ENCODE data around the gene TCF21. TPM values are rescaled to one million over a fixed set of nuclear protein-coding genes. Genes with fewer than 3 reads are reported as not detected.

The TCF21 gene
- polyA plus RNA-seq, 1 donor: 11.5 TPM

- H3K9me3 ChIP-seq (ENCODE audit: control insufficient read depth, low read depth, low read length): peaks cover 8% of the 10 kb centered on the region
- no peak overlapping the region for H3K27ac ChIP-seq (ENCODE audit: low read length)
- no peaks in the 10 kb centered on the region for H3K36me3 ChIP-seq (ENCODE audit: control insufficient read depth, insufficient read depth, low read length)
- no peak for DNase-seq
- no peak overlapping the region for H3K4me3 ChIP-seq (ENCODE audit: low read length)
- WGBS (ENCODE audit: insufficient coverage, low lambda C conversion rate): 40% methylated on average over 1 of the region's 4 CpGs
- peaks cover 64% of the 10 kb centered on the region for H3K27me3 ChIP-seq (ENCODE audit: control insufficient read depth, insufficient read depth, low read length)
- peaks cover 16% of the 10 kb centered on the region for H3K4me1 ChIP-seq (ENCODE audit: control insufficient read depth, insufficient read depth, low read length)
Observed at GRCh38 chr6:133887156-133887879, 1.6 kb upstream of the TCF21 start.

- DNase-seq: no peak
- Histone ChIP-seq H3K4me1 (ENCODE audit: control insufficient read depth, insufficient read depth, low read length) (peaks cover 16% of the 10 kb centered on the region), H3K27me3 (ENCODE audit: control insufficient read depth, insufficient read depth, low read length) (peaks cover 67% of the 10 kb centered on the region), H3K36me3 (ENCODE audit: control insufficient read depth, insufficient read depth, low read length) (no peaks in the 10 kb centered on the region), H3K27ac (ENCODE audit: low read length) (no peak overlapping the region), H3K9me3 (ENCODE audit: control insufficient read depth, low read depth, low read length) (peaks cover 10% of the 10 kb centered on the region), H3K4me3 (ENCODE audit: low read length) (no peak overlapping the region)
- no CpG with 5 or more reads among the region's 1 CpG for WGBS (ENCODE audit: insufficient coverage, low lambda C conversion rate)
Observed at GRCh38 chr6:133887880-133888230, 1.1 kb upstream of the TCF21 start.

GRCh38 chr6:133889557-133890403 is 867 bp downstream of the TCF21 start:
- H3K27ac ChIP-seq (ENCODE audit: low read length): peak overlapping the region; percentile 69
- peak overlapping the region; percentile 43 for H3K4me3 ChIP-seq (ENCODE audit: low read length)
- no peak for DNase-seq
- H3K27me3 ChIP-seq (ENCODE audit: control insufficient read depth, insufficient read depth, low read length): peaks cover 74% of the 10 kb centered on the region
- no CpG with 5 or more reads among the region's 56 CpGs for WGBS (ENCODE audit: insufficient coverage, low lambda C conversion rate)
- peaks cover 11% of the 10 kb centered on the region for H3K9me3 ChIP-seq (ENCODE audit: control insufficient read depth, low read depth, low read length)
- H3K4me1 ChIP-seq (ENCODE audit: control insufficient read depth, insufficient read depth, low read length): peaks cover 27% of the 10 kb centered on the region
- H3K36me3 ChIP-seq (ENCODE audit: control insufficient read depth, insufficient read depth, low read length): peaks cover 5% of the 10 kb centered on the region

GRCh38 chr6:133890711-133891148 is 1.8 kb downstream of the TCF21 start:
- H3K27ac ChIP-seq (ENCODE audit: low read length): peak overlapping the region; percentile 52
- WGBS (ENCODE audit: insufficient coverage, low lambda C conversion rate): 14% methylated on average over 1 of the region's 4 CpGs
- no peak for DNase-seq
- peak overlapping the region; percentile 43 for H3K4me3 ChIP-seq (ENCODE audit: low read length)
- H3K9me3 ChIP-seq (ENCODE audit: control insufficient read depth, low read depth, low read length): peaks cover 11% of the 10 kb centered on the region
- H3K27me3 ChIP-seq (ENCODE audit: control insufficient read depth, insufficient read depth, low read length): peaks cover 80% of the 10 kb centered on the region
- H3K36me3 ChIP-seq (ENCODE audit: control insufficient read depth, insufficient read depth, low read length): peaks cover 5% of the 10 kb centered on the region
- H3K4me1 ChIP-seq (ENCODE audit: control insufficient read depth, insufficient read depth, low read length): peaks cover 37% of the 10 kb centered on the region

GRCh38 chr6:133891149-133891926 is 2.4 kb downstream of the TCF21 start:
- peak overlapping the region; percentile 43 for H3K4me3 ChIP-seq (ENCODE audit: low read length)
- 0% methylated on average over 1 of the region's 45 CpGs for WGBS (ENCODE audit: insufficient coverage, low lambda C conversion rate)
- peaks cover 43% of the 10 kb centered on the region for H3K4me1 ChIP-seq (ENCODE audit: control insufficient read depth, insufficient read depth, low read length)
- H3K36me3 ChIP-seq (ENCODE audit: control insufficient read depth, insufficient read depth, low read length): peaks cover 5% of the 10 kb centered on the region
- peaks cover 11% of the 10 kb centered on the region for H3K9me3 ChIP-seq (ENCODE audit: control insufficient read depth, low read depth, low read length)
- H3K27me3 ChIP-seq (ENCODE audit: control insufficient read depth, insufficient read depth, low read length): peaks cover 83% of the 10 kb centered on the region
- peak overlapping the region; percentile 52 for H3K27ac ChIP-seq (ENCODE audit: low read length)
- DNase-seq: peak in 1 of 2 donors; percentile 51

DNA sequence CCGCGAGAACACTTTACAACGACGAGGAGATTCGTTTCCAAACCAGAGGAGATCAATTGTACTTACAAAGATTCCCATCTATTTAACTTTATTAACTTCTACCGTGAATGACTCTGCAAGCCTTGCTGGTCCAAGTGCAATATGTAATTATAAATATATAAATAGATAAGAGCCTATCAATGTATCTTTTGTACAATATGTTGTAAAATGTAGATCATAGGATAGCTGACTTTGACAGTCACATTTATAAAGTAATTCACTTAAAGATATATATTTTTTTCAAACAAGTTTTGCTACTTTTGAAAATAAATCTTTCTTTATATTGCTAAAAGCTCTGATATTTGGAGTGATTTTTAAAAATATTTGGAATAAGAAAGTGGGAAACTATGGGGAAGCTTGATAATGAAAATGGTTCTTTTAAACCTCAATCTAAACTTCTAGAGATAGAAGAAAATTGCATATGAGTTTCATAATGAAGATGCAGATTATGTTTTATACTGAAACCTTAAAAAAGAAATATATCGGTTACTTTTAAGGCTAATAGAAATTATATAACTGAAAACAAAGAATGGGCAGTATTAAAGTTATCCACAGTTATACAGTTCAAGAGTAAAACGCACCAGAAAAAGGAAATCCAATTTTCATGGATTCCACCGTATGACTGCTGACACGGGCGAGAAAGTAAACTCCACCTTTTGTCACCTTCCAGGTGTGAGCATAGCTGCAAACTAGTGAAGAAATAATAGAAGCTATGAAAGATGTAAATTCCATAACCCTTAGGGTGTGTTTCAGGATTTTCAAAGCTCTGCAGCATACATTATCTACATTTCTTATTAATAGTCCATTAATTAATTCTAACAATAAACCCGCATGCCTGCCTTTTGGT is 3.3 kb downstream of the TCF21 start:
- WGBS (ENCODE audit: insufficient coverage, low lambda C conversion rate): 50% methylated on average over 1 of the region's 12 CpGs
- H3K27ac ChIP-seq (ENCODE audit: low read length): peak overlapping the region; percentile 21
- peaks cover 81% of the 10 kb centered on the region for H3K27me3 ChIP-seq (ENCODE audit: control insufficient read depth, insufficient read depth, low read length)
- peak overlapping the region; percentile 43 for H3K4me3 ChIP-seq (ENCODE audit: low read length)
- no peak for DNase-seq
- peaks cover 11% of the 10 kb centered on the region for H3K9me3 ChIP-seq (ENCODE audit: control insufficient read depth, low read depth, low read length)
- peaks cover 46% of the 10 kb centered on the region for H3K4me1 ChIP-seq (ENCODE audit: control insufficient read depth, insufficient read depth, low read length)
- peaks cover 5% of the 10 kb centered on the region for H3K36me3 ChIP-seq (ENCODE audit: control insufficient read depth, insufficient read depth, low read length)

DNA sequence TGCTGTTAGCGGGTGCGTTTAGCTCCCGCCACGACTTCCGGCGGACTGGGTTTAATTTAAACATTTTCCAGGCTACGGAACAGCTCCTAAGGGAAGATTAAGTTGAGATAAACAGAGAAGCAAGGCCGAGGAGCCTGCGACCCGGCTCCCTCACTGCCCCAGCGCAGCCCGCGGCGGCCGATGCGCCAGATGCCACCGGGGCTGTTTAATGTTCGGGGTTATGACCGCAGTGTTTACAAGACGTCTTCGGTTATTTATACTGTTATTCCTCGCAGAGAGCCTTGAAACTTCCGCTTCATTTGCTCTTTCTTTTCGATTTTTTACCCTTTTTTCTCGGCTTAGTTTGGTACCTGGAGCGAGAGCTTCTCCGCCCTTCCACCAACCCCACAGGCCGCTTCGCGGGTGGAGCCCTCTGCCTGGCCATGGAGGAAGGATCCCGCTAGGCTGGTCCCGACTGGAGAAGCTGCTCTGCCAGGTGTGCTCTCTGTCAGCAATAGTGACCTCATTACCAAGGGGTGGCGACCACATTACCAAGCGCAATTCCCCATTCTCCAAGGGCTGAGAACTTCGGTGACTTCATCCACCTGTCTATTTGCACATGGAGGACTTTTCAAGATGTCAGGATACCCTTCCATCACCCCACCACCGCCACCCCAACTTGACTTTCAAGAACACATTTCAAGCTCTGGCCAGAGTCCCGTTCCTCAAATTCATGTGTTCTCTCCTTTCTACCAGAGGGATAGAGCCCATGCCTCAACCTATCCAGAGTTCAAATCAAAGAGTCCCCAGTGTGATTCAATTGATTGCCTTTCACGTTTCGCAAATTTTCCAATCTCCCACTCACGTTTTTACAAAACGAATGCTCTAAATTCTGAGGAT is 4.1 kb downstream of the TCF21 start:
- Histone ChIP-seq H3K9me3 (ENCODE audit: control insufficient read depth, low read depth, low read length) (peaks cover 11% of the 10 kb centered on the region), H3K27ac (ENCODE audit: low read length) (peak overlapping the region; percentile 26), H3K36me3 (ENCODE audit: control insufficient read depth, insufficient read depth, low read length) (peaks cover 5% of the 10 kb centered on the region), H3K4me1 (ENCODE audit: control insufficient read depth, insufficient read depth, low read length) (peaks cover 52% of the 10 kb centered on the region), H3K4me3 (ENCODE audit: low read length) (peak overlapping the region; percentile 43), H3K27me3 (ENCODE audit: control insufficient read depth, insufficient read depth, low read length) (peaks cover 72% of the 10 kb centered on the region)
- WGBS (ENCODE audit: insufficient coverage, low lambda C conversion rate): 3% methylated on average over 6 of the region's 41 CpGs
- DNase-seq: peak in 1 of 2 donors; percentile 43

DNA sequence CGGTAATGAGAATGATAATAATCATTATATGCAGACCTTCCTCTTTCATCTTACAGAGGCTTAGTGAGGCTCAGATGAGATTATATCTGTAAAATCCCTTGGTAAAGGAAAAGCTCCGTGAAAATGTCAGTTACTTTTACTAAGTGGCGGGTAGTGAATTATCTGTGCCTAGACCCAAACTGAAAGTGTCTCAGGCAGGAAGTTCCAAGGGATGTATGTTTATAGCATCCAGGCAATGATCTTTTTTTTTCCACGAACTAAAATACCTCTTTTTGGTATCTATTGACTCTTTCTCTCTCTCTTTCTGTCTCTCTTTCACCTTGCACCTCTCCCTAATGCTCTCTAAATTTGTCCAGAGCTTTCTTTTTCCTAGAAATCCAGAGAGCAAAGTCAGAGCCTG is 5.0 kb downstream of the TCF21 start:
- H3K27ac ChIP-seq (ENCODE audit: low read length): peak overlapping the region; percentile 55
- peak overlapping the region; percentile 43 for H3K4me3 ChIP-seq (ENCODE audit: low read length)
- H3K4me1 ChIP-seq (ENCODE audit: control insufficient read depth, insufficient read depth, low read length): peaks cover 54% of the 10 kb centered on the region
- DNase-seq: no peak
- peaks cover 5% of the 10 kb centered on the region for H3K36me3 ChIP-seq (ENCODE audit: control insufficient read depth, insufficient read depth, low read length)
- peaks cover 63% of the 10 kb centered on the region for H3K27me3 ChIP-seq (ENCODE audit: control insufficient read depth, insufficient read depth, low read length)
- H3K9me3 ChIP-seq (ENCODE audit: control insufficient read depth, low read depth, low read length): peaks cover 11% of the 10 kb centered on the region
- 50% methylated on average over 2 of the region's 4 CpGs for WGBS (ENCODE audit: insufficient coverage, low lambda C conversion rate)

DNA sequence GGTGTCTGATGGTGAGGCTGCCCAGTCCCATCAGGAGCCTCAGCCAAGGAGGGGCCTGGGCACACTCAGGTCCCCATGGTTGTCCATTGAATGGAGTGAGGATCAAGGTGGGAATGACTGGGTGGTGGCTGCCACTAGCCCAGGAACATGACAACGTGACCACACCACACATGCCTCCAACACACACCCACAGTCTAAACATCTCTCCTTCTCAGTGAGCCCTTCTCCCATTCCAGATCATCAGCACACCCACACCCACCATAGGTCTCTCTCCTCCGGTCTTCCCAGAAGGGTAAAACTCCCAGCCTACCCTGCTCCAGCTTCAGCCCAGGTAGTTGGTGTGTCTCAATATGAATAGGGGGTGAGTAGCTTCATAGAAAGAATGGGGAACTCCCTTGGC is 5.5 kb downstream of the TCF21 start:
- no peak for DNase-seq
- Histone ChIP-seq H3K27me3 (ENCODE audit: control insufficient read depth, insufficient read depth, low read length) (peaks cover 59% of the 10 kb centered on the region), H3K4me1 (ENCODE audit: control insufficient read depth, insufficient read depth, low read length) (peaks cover 54% of the 10 kb centered on the region), H3K4me3 (ENCODE audit: low read length) (no peak overlapping the region), H3K9me3 (ENCODE audit: control insufficient read depth, low read depth, low read length) (peaks cover 8% of the 10 kb centered on the region), H3K27ac (ENCODE audit: low read length) (peak overlapping the region; percentile 55), H3K36me3 (ENCODE audit: control insufficient read depth, insufficient read depth, low read length) (peaks cover 5% of the 10 kb centered on the region)
- no CpG with 5 or more reads among the region's 2 CpGs for WGBS (ENCODE audit: insufficient coverage, low lambda C conversion rate)
